ENCODE measurements around the gene SETD2.
"Not testable (repeated sequence)": the region's sequence is repeated elsewhere in the genome, so short reads cannot be mapped to it uniquely, and the experiment has no call there.

GRCh38 chr3:47206022-47206421, 42.1 kb upstream of the SETD2 start:
- not testable (repeated sequence) for TF ChIP-seq CTCF (IDR thresholded peaks at IDR 0.05); POLR2AphosphoS5 (IDR thresholded peaks at IDR 0.05); EP300 (IDR thresholded peaks at IDR 0.05; ENCODE audit: low read depth)

Data from transverse colon (tissue), 4 donors.